ENCODE data around the gene CCDC141.
"Not testable (repeated sequence)": the region's sequence is repeated elsewhere in the genome, so short reads cannot be mapped to it uniquely, and the experiment has no call there.

CCDC141 gene

GRCh38 chr2:178990533-178991241 lies 59.2 kb downstream of the CCDC141 start:
- no peak for ATAC-seq
- TF ChIP-seq SNAI2 (CRISPR knock-in tag; IDR thresholded peaks at IDR 0.05) (no peak), CSDC2 (CRISPR knock-in tag; IDR thresholded peaks at IDR 0.05) (no peak), ISL1 (CRISPR knock-in tag; IDR thresholded peaks at IDR 0.05) (no peak), PATZ1 (CRISPR knock-in tag; IDR thresholded peaks at IDR 0.05; ENCODE audit: borderline replicate concordance) (no peak)

- not testable (repeated sequence) for ATAC-seq
Measured at GRCh38 chr2:178989424-178989823, 60.5 kb downstream of the CCDC141 start.

GRCh38 chr2:178982652-178983051 lies 67.3 kb downstream of the CCDC141 start:
- ATAC-seq, result not testable (repeated sequence)

GRCh38 chr2:178980815-178981214 lies 69.1 kb downstream of the CCDC141 start:
- TF ChIP-seq, protein P1, sequence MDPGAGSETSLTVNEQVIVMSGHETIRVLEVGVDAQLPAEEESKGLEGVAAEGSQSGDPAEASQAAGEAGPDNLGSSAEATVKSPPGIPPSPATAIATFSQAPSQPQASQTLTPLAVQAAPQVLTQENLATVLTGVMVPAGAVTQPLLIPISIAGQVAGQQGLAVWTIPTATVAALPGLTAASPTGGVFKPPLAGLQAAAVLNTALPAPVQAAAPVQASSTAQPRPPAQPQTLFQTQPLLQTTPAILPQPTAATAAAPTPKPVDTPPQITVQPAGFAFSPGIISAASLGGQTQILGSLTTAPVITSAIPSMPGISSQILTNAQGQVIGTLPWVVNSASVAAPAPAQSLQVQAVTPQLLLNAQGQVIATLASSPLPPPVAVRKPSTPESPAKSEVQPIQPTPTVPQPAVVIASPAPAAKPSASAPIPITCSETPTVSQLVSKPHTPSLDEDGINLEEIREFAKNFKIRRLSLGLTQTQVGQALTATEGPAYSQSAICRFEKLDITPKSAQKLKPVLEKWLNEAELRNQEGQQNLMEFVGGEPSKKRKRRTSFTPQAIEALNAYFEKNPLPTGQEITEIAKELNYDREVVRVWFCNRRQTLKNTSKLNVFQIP (CRISPR knock-in tag; IDR thresholded peaks at IDR 0.05; ENCODE audit: borderline replicate concordance, low read depth), result no peak
- TF ChIP-seq ZFP3 (CRISPR knock-in tag; IDR thresholded peaks at IDR 0.05) (no peak), PPARA (CRISPR knock-in tag; IDR thresholded peaks at IDR 0.05; ENCODE audit: borderline replicate concordance) (no peak), ARNTL (CRISPR knock-in tag; IDR thresholded peaks at IDR 0.05; ENCODE audit: borderline replicate concordance, low read depth) (no peak), ISL1 (CRISPR knock-in tag; IDR thresholded peaks at IDR 0.05) (no peak), CSDC2 (CRISPR knock-in tag; IDR thresholded peaks at IDR 0.05) (no peak), ZC3H10 (CRISPR knock-in tag; IDR thresholded peaks at IDR 0.05) (no peak), ZNF70 (CRISPR knock-in tag; IDR thresholded peaks at IDR 0.05) (no peak), ZNF565 (CRISPR knock-in tag; conservative IDR thresholded peaks at IDR 0.05; ENCODE audit: low read depth) (no peak), TSHZ2 (CRISPR knock-in tag; IDR thresholded peaks at IDR 0.05) (no peak), RARB (CRISPR knock-in tag; IDR thresholded peaks at IDR 0.05) (no peak), CREB5 (CRISPR knock-in tag; IDR thresholded peaks at IDR 0.05; ENCODE audit: low read depth) (no peak), SNAI2 (CRISPR knock-in tag; IDR thresholded peaks at IDR 0.05) (no peak), GLIS3 (CRISPR knock-in tag; IDR thresholded peaks at IDR 0.05) (no peak)
- TF ChIP-seq, protein P2, sequence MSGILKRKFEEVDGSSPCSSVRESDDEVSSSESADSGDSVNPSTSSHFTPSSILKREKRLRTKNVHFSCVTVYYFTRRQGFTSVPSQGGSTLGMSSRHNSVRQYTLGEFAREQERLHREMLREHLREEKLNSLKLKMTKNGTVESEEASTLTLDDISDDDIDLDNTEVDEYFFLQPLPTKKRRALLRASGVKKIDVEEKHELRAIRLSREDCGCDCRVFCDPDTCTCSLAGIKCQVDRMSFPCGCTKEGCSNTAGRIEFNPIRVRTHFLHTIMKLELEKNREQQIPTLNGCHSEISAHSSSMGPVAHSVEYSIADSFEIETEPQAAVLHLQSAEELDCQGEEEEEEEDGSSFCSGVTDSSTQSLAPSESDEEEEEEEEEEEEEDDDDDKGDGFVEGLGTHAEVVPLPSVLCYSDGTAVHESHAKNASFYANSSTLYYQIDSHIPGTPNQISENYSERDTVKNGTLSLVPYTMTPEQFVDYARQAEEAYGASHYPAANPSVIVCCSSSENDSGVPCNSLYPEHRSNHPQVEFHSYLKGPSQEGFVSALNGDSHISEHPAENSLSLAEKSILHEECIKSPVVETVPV (CRISPR knock-in tag; IDR thresholded peaks at IDR 0.05), result no peak

DNA sequence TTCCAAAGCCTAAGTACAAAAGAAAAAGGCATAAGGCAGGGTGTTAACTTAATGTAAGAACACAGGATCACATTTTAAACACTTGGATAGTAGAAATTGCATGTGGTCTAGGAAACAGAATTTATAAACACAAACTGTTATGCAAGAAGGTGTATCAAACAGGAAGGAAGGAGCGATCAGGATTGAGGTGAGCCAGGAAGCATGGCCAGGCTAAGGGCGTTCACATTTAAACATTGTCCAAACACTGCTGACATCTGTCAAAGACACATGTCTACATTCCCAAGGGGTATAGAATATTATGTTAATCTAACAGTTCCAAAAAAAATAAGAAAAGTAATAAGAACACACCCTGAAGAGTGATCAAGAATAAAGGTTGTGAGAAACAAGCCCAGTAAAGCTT lies 71.3 kb downstream of the CCDC141 start:
- TF ChIP-seq RARB (CRISPR knock-in tag; IDR thresholded peaks at IDR 0.05) (no peak), TCF4 (CRISPR knock-in tag; IDR thresholded peaks at IDR 0.05; ENCODE audit: borderline replicate concordance) (no peak), TSHZ2 (CRISPR knock-in tag; IDR thresholded peaks at IDR 0.05) (no peak), SNAI2 (CRISPR knock-in tag; IDR thresholded peaks at IDR 0.05) (no peak), ESRRG (CRISPR knock-in tag; IDR thresholded peaks at IDR 0.05) (no peak), GLIS3 (CRISPR knock-in tag; IDR thresholded peaks at IDR 0.05) (no peak), ISL1 (CRISPR knock-in tag; IDR thresholded peaks at IDR 0.05) (no peak), ZNF70 (CRISPR knock-in tag; IDR thresholded peaks at IDR 0.05) (no peak)
- no peak for ATAC-seq

More at GRCh38 chr2:178980815-178981214, 69.1 kb downstream of the CCDC141 start:
- no peak for ATAC-seq
